Measurements from ENCODE around the gene HRG.
"Not testable (repeated sequence)": the region's sequence is repeated elsewhere in the genome, so short reads cannot be mapped to it uniquely, and the experiment has no call there.

HRG gene

GRCh38 chr3:186665625-186666188 lies at the start of gene HRG:
Gene HRG, plus strand, starts transcription at chr3:186666014. Its CDS starts 18 bp downstream, at chr3:186666032.
- no peak for DNase-seq (ENCODE audit: low read depth)

DNA sequence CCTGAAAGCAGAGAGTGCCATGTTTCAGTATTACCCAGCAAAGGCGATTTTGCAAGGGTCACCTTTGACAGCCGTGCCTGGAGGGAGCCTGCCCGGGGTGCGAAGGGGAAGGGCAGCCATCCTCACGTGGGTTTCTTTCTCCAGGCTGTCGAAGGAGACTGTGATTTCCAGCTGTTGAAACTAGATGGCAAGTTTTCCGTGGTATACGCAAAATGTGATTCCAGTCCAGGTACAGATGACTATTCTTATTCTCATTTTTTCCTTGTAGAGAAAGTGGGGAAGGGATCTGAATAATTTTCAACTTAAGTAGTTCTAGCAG lies 49.6 kb upstream of the HRG start:
- no peak for DNase-seq (ENCODE audit: low read depth)

- peak; percentile 62 for DNase-seq (ENCODE audit: low read depth)
These were observed 48.5 kb upstream of the HRG start for GRCh38 chr3:186617036-186617946.

- no peak for DNase-seq (ENCODE audit: low read depth)
These were observed 47.4 kb upstream of the HRG start for GRCh38 chr3:186618318-186618938.

DNA sequence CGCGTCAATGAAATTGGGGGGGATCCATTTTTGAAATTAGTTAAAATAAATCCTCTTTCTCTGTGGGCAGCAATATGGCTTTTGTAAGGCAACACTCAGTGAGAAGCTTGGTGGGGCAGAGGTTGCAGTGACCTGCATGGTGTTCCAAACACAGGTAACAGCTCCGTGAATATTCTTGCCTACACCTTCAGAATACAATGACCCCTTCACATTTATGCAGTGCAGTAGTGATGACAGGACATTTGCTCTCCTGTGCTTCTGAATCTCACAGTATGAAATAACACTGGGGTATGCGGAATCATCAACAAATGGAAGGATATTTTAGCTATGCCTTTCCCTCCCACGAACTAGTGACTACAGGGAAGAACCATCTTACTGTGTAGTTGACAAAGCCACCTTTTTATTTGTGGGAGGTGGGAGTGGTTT lies 46.0 kb upstream of the HRG start:
- no peak for DNase-seq (ENCODE audit: low read depth)

DNA sequence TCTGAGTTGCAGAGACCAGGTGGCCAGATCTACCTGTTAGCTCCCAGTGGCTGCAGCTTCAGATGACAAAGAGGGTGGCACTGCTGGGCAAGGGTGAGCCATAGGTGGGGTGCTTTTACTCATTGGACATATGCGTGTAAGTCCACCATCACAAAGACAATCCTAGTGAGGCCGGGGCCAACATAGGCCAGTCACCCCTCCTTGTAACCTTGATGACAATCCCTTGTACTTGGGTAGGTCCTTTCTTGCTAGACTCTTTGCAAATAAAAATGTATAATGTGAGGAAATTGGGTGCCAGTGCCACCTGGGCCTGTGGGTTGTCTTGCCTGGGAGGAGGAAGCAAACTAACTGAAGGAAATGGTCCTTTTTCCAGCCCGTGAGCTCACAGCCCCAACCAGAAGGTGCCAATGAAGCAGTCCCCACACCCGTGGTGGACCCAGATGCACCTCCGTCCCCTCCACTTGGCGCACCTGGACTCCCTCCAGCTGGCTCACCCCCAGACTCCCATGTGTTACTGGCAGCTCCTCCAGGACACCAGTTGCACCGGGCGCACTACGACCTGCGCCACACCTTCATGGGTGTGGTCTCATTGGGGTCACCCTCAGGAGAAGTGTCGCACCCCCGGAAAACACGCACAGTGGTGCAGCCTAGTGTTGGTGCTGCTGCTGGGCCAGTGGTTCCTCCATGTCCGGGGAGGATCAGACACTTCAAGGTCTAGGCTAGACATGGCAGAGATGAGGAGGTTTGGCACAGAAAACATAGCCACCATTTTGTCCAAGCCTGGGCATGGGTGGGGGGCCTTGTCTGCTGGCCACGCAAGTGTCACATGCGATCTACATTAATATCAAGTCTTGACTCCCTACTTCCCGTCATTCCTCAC lies 45.4 kb upstream of the HRG start:
- no peak for DNase-seq (ENCODE audit: low read depth)

DNA sequence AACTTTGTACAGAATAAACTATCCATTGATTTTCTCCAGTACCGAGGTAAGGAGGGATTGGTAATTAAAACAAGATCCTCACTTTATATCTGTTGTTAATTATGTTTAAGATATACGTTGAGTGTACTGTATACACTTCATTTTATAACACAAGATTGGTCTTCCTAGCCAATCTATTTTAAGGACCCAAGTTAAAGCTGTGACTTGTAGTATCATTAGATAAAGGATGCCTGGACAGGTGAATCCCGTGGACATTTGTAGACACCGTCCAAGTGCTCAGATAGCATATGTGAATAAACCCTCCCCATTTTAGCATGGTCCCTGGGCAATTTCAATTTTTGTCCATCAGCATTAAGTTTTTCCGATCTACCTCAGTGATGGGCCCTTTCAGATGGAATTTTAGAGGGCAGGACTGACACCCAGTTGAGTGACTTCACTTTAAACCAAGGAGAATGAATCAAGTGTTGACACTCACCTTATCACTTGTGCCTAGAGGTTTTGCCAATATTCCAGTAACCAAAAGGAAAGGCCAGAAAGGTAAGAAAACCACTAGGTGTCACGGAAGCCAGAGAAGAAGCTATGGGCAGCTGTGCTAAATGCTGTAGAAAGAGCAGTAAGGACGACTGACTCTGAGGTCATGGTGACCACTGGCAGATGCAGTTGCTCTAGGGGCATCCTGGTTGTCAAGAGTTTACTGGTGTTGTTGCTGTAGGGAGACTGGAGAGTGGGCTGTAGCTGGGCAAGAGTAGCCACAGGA lies 43.7 kb upstream of the HRG start:
- DNase-seq (ENCODE audit: low read depth): no peak

- no peak for DNase-seq (ENCODE audit: low read depth)
These were observed 43.0 kb upstream of the HRG start for GRCh38 chr3:186622651-186623310.

DNA sequence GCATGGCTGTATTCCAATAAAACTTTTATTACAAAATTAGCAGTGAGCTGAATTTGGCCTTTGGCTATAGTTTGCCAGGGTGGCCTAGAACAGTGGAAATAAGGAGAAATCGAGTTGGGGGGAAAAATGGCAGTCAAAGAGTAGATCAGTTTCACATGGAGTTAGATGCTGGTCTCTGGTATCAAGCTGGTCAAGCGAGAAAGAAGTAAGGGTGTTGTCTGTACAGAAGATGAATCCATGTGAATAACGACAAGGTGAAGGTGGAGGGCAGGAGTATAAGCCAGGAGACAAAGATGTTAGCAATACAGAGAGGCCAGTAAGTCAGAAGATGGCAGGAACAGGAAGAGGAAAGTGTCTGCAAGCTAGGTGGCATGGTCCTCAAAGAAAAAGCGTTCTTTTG lies 41.2 kb upstream of the HRG start:
- DNase-seq (ENCODE audit: low read depth): no peak

- no peak for DNase-seq (ENCODE audit: low read depth)
These were observed 40.2 kb upstream of the HRG start for GRCh38 chr3:186625600-186626042.

- no peak for DNase-seq (ENCODE audit: low read depth)
These were observed 39.5 kb upstream of the HRG start for GRCh38 chr3:186626254-186626847.

DNA sequence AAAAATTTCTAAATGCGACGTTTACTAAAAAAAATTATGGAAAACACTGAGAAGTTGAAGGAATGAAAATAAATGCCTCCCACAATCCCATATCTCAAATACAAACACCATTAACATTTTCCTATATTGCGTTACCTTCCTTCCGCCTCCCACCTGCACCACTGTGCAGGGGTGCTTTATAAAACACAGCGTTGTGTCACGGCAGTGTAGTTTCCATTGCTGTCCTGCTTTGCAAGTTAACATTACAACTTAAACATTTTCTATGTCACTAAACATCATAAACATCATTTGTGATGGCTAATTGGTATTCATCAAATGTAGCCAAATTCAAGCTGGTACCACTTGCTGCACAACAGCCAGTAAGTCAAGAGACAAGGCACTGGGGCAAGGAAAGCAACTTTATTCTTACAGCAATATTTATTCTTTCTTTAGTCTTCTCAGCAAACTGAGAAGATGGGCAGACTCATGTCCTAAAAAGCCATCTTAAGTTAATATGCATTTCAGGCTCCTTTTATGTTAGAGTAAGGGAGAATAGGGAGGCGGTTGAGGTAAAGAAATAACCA lies 37.9 kb upstream of the HRG start:
- DNase-seq (ENCODE audit: low read depth): no peak

GRCh38 chr3:186628756-186629155 lies 37.1 kb upstream of the HRG start:
- no peak for DNase-seq (ENCODE audit: low read depth)

DNA sequence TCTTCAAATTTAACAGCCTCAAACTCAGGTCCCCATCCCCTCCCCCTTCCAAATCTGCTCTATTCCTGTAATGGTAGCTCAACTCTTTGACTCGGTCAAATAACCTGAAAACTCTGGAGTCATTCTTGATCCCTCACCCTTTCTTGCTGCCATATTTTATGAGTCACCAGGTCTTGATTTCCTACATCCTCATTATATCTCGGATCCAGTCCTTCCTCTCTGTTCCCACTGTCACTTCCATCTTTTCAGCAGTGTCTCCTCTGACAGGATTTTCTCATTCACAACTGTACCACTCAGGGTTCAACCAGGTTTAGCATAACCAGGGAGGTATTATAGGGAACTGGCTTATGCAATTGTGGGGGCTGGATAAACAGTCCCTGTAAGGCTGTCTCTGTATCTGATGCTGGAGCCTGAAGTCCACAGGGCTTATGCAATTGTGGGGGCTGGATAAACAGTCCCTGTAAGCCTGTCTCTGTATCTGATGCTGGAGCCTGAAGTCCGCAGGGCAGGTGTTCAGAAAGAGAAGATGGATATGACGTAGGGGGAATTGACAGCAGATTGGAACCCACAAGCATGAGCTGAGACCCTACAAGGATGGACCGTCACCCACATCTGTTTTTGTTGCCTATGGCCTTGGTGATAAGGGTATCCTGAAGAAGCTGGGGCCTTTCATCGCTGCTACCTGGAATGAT lies 34.7 kb upstream of the HRG start:
- DNase-seq (ENCODE audit: low read depth): no peak

GRCh38 chr3:186633481-186633880 lies 32.3 kb upstream of the HRG start:
- DNase-seq (ENCODE audit: low read depth): no peak

- DNase-seq (ENCODE audit: low read depth): not testable (repeated sequence)
These were observed 31.6 kb upstream of the HRG start for GRCh38 chr3:186634207-186634606.

DNA sequence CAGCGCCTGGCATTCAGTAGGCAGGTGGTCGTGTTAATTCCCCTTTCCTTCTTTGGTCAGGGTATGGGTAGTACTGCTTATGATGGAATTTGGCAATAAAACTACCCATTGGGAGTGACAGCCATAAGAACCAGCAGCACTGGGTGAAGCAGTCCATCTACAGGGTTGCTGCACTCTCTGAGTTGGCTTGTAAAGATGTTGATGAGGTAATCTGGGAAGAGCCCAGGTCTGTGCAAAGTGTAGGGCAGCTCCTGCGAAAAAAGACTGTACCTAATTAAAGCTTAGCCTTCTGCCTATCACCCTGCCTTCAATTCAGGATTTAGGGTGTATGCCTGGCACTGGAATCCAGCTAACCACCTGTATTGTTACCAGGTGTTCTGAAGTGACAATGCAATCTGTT lies 30.3 kb upstream of the HRG start:
- DNase-seq (ENCODE audit: low read depth): no peak

DNA sequence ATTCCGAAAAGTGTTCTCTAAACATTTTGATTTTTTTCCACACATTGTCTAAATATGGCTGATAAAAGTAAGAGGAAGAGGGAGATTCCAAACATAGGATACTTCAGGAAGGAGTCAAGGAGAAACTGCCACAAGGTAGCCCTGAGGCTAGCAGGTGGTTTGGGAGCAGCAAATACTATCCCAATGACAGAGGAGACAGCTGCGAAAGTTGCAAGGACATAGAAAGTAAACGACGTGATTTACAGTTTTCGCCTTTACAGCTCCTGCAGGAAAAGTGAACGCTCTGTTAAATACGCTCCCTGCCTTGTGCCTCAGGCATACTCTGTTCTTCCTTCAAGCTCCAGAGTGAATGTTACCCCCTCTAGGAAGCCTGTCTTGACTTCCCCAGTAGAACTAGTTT lies 29.3 kb upstream of the HRG start:
- no peak for DNase-seq (ENCODE audit: low read depth)

DNA sequence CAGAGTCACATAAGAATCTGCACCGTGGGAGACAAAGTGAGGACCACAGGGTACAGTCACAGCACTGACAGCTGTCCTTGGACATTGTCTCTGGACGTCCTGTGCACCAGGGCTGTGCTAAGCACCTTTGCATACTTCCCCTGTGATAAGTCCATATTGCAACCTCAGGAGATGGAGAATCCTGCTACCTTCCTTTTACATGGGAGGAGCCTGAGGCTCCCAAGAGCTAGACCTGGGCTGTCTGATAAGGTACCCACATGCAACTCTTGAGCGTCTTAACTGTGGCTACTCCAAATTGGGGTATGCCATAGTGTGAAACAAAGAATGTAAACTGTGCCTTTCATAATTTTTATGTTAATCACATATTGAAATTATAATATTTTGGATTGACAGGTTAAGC lies 28.1 kb upstream of the HRG start:
- DNase-seq (ENCODE audit: low read depth): no peak

DNA sequence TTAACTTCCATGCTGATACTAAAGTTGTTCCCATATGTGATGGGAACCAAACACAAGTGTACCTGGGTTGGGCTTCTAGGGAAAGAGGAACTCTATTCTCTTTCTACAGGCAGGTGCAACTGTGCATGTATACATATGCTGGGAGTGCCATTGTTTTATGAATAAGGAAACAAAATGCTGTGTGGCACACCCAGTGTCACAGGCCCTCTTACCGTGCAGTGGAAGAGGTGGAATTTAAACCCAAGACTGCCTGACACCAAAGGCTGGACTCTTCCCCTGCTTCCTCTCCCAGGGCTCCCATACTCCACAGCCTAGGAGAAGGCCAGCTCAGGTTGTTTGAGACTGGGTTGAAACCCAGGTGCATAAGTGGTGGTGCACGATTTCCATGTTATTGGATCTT lies 27.6 kb upstream of the HRG start:
- no peak for DNase-seq (ENCODE audit: low read depth)

Data from stimulated activated CD8-positive, alpha-beta memory T cell treated with anti-CD3 and anti-CD28 coated beads, Interleukin-15, amount 100 ng/mL, for 1 hour (primary cell).